Activated T-cell treated with anti-CD3 and anti-CD28 coated beads, Interleukin-2, amount 50 U/mL, for 72 hours (primary cell): ENCODE results near the gene NPLOC4. TPM values are rescaled to one million over a fixed set of nuclear protein-coding genes. Genes with fewer than 3 reads are reported as not detected.

ENCODE experiments used
- ATAC-seq, 2 donors: fragments of 150-1000 bp; cut with Tn5 transposase; replicated peaks in 1 of 2; 2 replicates each; pipeline ENCODE4 v1.10.0; 2021; ENCODE audit warnings: moderate library complexity in 2 of 2, mild to moderate bottlenecking in 1 of 2
- DNase-seq, 2 donors: peaks; one replicate each; pipeline ENCODE4 v3.0.0; 2021 to 2022; ENCODE audit warnings: mixed read lengths in 1 of 2
- H3K27ac Mint-ChIP-seq: one replicate; pipeline ENCODE4 v1.8.0; 2022; ENCODE audit warnings: mild to moderate bottlenecking, moderate library complexity, mixed read lengths
- H3K27me3 Mint-ChIP-seq: one replicate; pipeline ENCODE4 v1.8.0; 2022; ENCODE audit warnings: low read depth, mixed read lengths
- H3K36me3 Mint-ChIP-seq, 2 donors: one replicate each; pipeline ENCODE4 v1.8.0; 2022; ENCODE audit warnings: mixed read lengths in 2 of 2, mild to moderate bottlenecking in 1 of 2; ENCODE audit not compliant: insufficient read depth in 2 of 2
- H3K4me1 Mint-ChIP-seq: one replicate; pipeline ENCODE4 v1.8.0; 2022; ENCODE audit warnings: low read depth, mixed read lengths
- H3K4me3 Mint-ChIP-seq, 2 donors: one replicate each; pipeline ENCODE4 v1.8.0; 2022; ENCODE audit warnings: mild to moderate bottlenecking in 2 of 2, mixed read lengths in 2 of 2, moderate library complexity in 2 of 2
- H3K9me3 Mint-ChIP-seq, 2 donors: one replicate each; pipeline ENCODE4 v1.8.0; 2022; ENCODE audit warnings: mixed read lengths in 2 of 2
- total RNA-seq, 2 donors: library from RNA; stranded (reverse); gene quantifications; one replicate each; pipeline ENCODE4 v1.2.3, GENCODE V29; 2022

Gene NPLOC4
- total RNA-seq, 2 donors from 2014 or later = 89.7 to 107 TPM

GRCh38 chr17:81609541-81610311 is 27.2 kb downstream of the NPLOC4 start:
- Mint-ChIP-seq H3K27ac (no peak overlapping the region), H3K4me1 (peaks cover 7% of the 10 kb centered on the region), H3K36me3 (peaks cover 4 to 26% of the 10 kb centered on the region in 2 donors), H3K4me3 (no peak overlapping the region), H3K27me3 (no peaks in the 10 kb centered on the region), H3K9me3 (no peaks in the 10 kb centered on the region)
- no peak for ATAC-seq
- no peak for DNase-seq

GRCh38 chr17:81608605-81609004 is 28.3 kb downstream of the NPLOC4 start:
- H3K27ac Mint-ChIP-seq = peak overlapping the region; percentile 57
- DNase-seq (no peak), ATAC-seq (no peak)
- H3K36me3 Mint-ChIP-seq = peaks cover 3 to 24% of the 10 kb centered on the region in 2 donors
- H3K4me1 Mint-ChIP-seq = no peaks in the 10 kb centered on the region
- no peak overlapping the region for H3K4me3 Mint-ChIP-seq
- H3K27me3 Mint-ChIP-seq = no peaks in the 10 kb centered on the region
- no peaks in the 10 kb centered on the region for H3K9me3 Mint-ChIP-seq

- Mint-ChIP-seq H3K4me3 (no peak overlapping the region), H3K36me3 (peaks cover 3 to 23% of the 10 kb centered on the region in 2 donors), H3K9me3 (no peaks in the 10 kb centered on the region), H3K27ac (no peak overlapping the region), H3K4me1 (no peaks in the 10 kb centered on the region), H3K27me3 (no peaks in the 10 kb centered on the region)
- ATAC-seq (peak; percentile 66 to 74), DNase-seq (peak; percentile 12 to 16)
Measured at GRCh38 chr17:81608082-81608481, 28.8 kb downstream of the NPLOC4 start.

GRCh38 chr17:81607431-81607830 is 29.5 kb downstream of the NPLOC4 start:
- Mint-ChIP-seq H3K36me3 (peaks cover 3 to 21% of the 10 kb centered on the region in 2 donors), H3K4me1 (no peaks in the 10 kb centered on the region), H3K4me3 (no peak overlapping the region), H3K9me3 (no peaks in the 10 kb centered on the region), H3K27me3 (no peaks in the 10 kb centered on the region), H3K27ac (peak overlapping the region; percentile 39)
- DNase-seq (no peak), ATAC-seq (peak; percentile 39 to 70)

GRCh38 chr17:81603846-81604610 is 32.9 kb downstream of the NPLOC4 start:
- no peak overlapping the region for H3K27ac Mint-ChIP-seq
- H3K36me3 Mint-ChIP-seq = peaks cover 3 to 17% of the 10 kb centered on the region in 2 donors
- no peaks in the 10 kb centered on the region for H3K9me3 Mint-ChIP-seq
- DNase-seq (no peak), ATAC-seq (no peak)
- peaks cover 7% of the 10 kb centered on the region for H3K4me1 Mint-ChIP-seq
- H3K27me3 Mint-ChIP-seq = no peaks in the 10 kb centered on the region
- no peak overlapping the region for H3K4me3 Mint-ChIP-seq

GRCh38 chr17:81601525-81602120 is 35.3 kb downstream of the NPLOC4 start:
- H3K4me1 Mint-ChIP-seq = peaks cover 15% of the 10 kb centered on the region
- H3K36me3 Mint-ChIP-seq = peaks cover 3 to 17% of the 10 kb centered on the region in 2 donors
- no peaks in the 10 kb centered on the region for H3K27me3 Mint-ChIP-seq
- DNase-seq (peak; percentile 34 to 45), ATAC-seq (peak; percentile 79 to 80)
- H3K4me3 Mint-ChIP-seq = no peak overlapping the region
- H3K27ac Mint-ChIP-seq = peak overlapping the region; percentile 8
- no peaks in the 10 kb centered on the region for H3K9me3 Mint-ChIP-seq

- Mint-ChIP-seq H3K4me3 (no peak overlapping the region), H3K27me3 (no peaks in the 10 kb centered on the region), H3K36me3 (peaks cover 3 to 21% of the 10 kb centered on the region in 2 donors), H3K4me1 (peaks cover 15% of the 10 kb centered on the region), H3K9me3 (no peaks in the 10 kb centered on the region), H3K27ac (no peak overlapping the region)
- DNase-seq (no peak), ATAC-seq (no peak)
Measured at GRCh38 chr17:81599719-81600486, 37.0 kb downstream of the NPLOC4 start.

GRCh38 chr17:81593105-81593871 is 43.6 kb downstream of the NPLOC4 start:
- DNase-seq (no peak), ATAC-seq (no peak)
- peaks cover 4% of the 10 kb centered on the region for H3K4me1 Mint-ChIP-seq
- H3K27ac Mint-ChIP-seq = no peak overlapping the region
- H3K27me3 Mint-ChIP-seq = no peaks in the 10 kb centered on the region
- no peaks in the 10 kb centered on the region for H3K9me3 Mint-ChIP-seq
- H3K36me3 Mint-ChIP-seq = peaks cover 5 to 22% of the 10 kb centered on the region in 2 donors
- no peak overlapping the region for H3K4me3 Mint-ChIP-seq

- Mint-ChIP-seq H3K9me3 (no peaks in the 10 kb centered on the region), H3K27me3 (no peaks in the 10 kb centered on the region), H3K27ac (no peak overlapping the region), H3K4me3 (no peak overlapping the region), H3K36me3 (peaks cover 5 to 22% of the 10 kb centered on the region in 2 donors), H3K4me1 (no peaks in the 10 kb centered on the region)
- ATAC-seq (no peak), DNase-seq (no peak)
Measured at GRCh38 chr17:81591971-81592370, 44.9 kb downstream of the NPLOC4 start.

- no peak for ATAC-seq
- Mint-ChIP-seq H3K9me3 (no peaks in the 10 kb centered on the region), H3K27ac (no peak overlapping the region), H3K27me3 (no peaks in the 10 kb centered on the region), H3K4me3 (no peak overlapping the region), H3K4me1 (no peaks in the 10 kb centered on the region), H3K36me3 (peaks cover 5 to 23% of the 10 kb centered on the region in 2 donors)
- DNase-seq = no peak
Measured at GRCh38 chr17:81590121-81590520, 46.8 kb downstream of the NPLOC4 start.

GRCh38 chr17:81589612-81590011 is 47.3 kb downstream of the NPLOC4 start:
- Mint-ChIP-seq H3K36me3 (peaks cover 5 to 24% of the 10 kb centered on the region in 2 donors), H3K4me1 (no peaks in the 10 kb centered on the region), H3K27ac (no peak overlapping the region), H3K4me3 (no peak overlapping the region), H3K9me3 (no peaks in the 10 kb centered on the region), H3K27me3 (no peaks in the 10 kb centered on the region)
- ATAC-seq (no peak), DNase-seq (no peak)

GRCh38 chr17:81586096-81586495 is 50.8 kb downstream of the NPLOC4 start:
- DNase-seq (no peak), ATAC-seq (no peak)
- Mint-ChIP-seq H3K9me3 (no peaks in the 10 kb centered on the region), H3K4me1 (no peaks in the 10 kb centered on the region), H3K4me3 (no peak overlapping the region), H3K27ac (no peak overlapping the region), H3K36me3 (peaks cover 6 to 16% of the 10 kb centered on the region in 2 donors), H3K27me3 (no peaks in the 10 kb centered on the region)
